ENCODE measurements around the gene MBD6. TPM values are rescaled to one million over a fixed set of nuclear protein-coding genes. Genes with fewer than 3 reads are reported as not detected.
A peak's percentile ranks its signal among the peaks of the same experiment; 100 is the strongest.

MBD6 gene
- total RNA-seq, 4 donors from 2014 or later, result 36.6 to 155 (median 51.0) TPM

DNA sequence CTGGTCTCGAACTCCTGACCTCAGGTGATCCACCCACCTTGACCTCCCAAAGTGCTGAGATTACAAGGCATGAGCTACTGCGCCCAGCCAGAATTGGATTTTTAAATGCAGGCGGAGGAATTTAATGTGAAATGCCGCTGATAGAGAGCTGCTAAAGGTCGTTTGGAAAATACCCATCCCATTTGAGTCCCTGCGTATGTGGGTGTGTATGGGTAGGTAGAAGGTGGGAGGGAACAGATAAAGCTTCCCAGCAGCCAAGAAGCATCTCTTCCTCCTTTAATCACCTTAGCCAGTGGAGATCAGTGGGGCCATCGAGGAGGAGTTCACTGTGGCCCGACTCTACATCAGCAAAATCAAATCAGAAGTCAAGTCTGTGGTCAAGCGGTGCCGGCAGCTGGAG lies 52.2 kb downstream of the MBD6 start:
- Histone ChIP-seq H3K36me3 (no peaks in the 10 kb centered on the region), H3K4me1 (no peaks in the 10 kb centered on the region), H3K4me3 (no peak overlapping the region), H3K27me3 (no peaks in the 10 kb centered on the region), H3K27ac (no peak overlapping the region), H3K9me3 (no peaks in the 10 kb centered on the region)
- in situ Hi-C loops (cut with MboI; ENCODE audit: low pct_ligation_motif_present in 1 of 4, low pct_unique_long_range_greater_than_20kb in 1 of 4, low sequenced_read_pairs in 3 of 4) (loop anchor here in 1 of 4 donors (10.0 kb wide), 1 partner anchor 50 kb away; no protein-coding TSS in a partner anchor), intact Hi-C loops (cut with DNase I; ENCODE audit: low total_unique reads) (no loop called here)
- no peak for DNase-seq
- 76 to 88% methylated on average over 4 to 10 of the region's 10 CpGs for WGBS, 2 donors (ENCODE audit: low coverage in 1 of 2)
- TF ChIP-seq POLR2AphosphoS5 (IDR thresholded peaks at IDR 0.05) (no peak), EP300 (IDR thresholded peaks at IDR 0.05; ENCODE audit: low read depth) (no peak), POLR2A (IDR thresholded peaks at IDR 0.05) (no peak), CTCF (IDR thresholded peaks at IDR 0.05) (no peak)

DNA sequence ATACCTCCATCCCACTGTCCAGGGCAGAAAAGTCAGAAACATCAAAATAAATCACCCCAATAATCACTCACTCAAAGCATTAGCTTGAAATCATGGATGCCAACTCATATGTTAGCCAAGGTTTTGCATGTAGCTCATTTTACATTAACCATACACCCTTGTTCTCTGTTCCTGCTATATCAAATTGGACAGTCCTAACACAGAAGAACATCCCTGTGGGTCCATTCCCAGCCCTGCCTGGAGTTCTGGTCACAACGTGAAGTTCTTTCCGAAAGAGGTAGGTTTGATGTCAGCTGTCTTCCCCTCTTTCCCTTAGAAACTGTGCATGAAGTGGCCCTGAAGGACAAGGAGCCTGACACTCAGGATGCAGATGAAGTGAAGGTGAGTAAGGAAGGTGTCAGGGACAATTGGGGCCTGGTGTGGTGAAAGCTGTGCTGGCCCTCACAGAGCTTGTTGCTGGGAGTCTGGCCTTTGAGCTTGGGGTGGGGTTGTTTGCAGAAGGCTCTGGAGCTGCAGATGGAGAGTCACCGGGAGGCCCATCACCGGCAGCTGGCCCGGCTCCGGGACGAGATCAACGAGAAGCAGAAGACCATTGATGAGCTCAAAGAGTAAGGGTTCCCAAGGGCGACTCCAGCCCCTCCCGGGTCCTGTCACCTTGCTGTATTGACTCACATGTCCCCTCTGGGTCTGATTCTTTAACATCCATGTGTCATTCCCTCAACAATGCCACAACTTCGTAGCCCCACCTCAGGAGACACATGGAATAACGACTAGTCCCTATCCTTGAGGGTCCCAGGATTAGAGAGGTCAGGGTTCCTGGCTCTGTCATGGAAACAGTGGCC lies 53.4 kb downstream of the MBD6 start:
- intact Hi-C loops (cut with DNase I; ENCODE audit: low total_unique reads), result no loop called here
- H3K27me3 ChIP-seq, result no peaks in the 10 kb centered on the region
- 61 to 67% methylated on average over 3 to 12 of the region's 12 CpGs for WGBS, 2 donors (ENCODE audit: low coverage in 1 of 2)
- H3K4me3 ChIP-seq, result no peak overlapping the region
- H3K27ac ChIP-seq, result no peak overlapping the region
- TF ChIP-seq EP300 (IDR thresholded peaks at IDR 0.05; ENCODE audit: low read depth) (no peak), POLR2AphosphoS5 (IDR thresholded peaks at IDR 0.05) (no peak), CTCF (IDR thresholded peaks at IDR 0.05) (no peak), POLR2A (IDR thresholded peaks at IDR 0.05) (no peak)
- H3K36me3 ChIP-seq, result no peaks in the 10 kb centered on the region
- in situ Hi-C loops (cut with MboI; ENCODE audit: low pct_ligation_motif_present in 1 of 4, low pct_unique_long_range_greater_than_20kb in 1 of 4, low sequenced_read_pairs in 3 of 4), result loop anchor here in 1 of 4 donors (10.0 kb wide), 1 partner anchor 49 kb away; no protein-coding TSS in a partner anchor
- H3K9me3 ChIP-seq, result no peaks in the 10 kb centered on the region
- no peaks in the 10 kb centered on the region for H3K4me1 ChIP-seq
- DNase-seq, result peak; percentile 12

DNA sequence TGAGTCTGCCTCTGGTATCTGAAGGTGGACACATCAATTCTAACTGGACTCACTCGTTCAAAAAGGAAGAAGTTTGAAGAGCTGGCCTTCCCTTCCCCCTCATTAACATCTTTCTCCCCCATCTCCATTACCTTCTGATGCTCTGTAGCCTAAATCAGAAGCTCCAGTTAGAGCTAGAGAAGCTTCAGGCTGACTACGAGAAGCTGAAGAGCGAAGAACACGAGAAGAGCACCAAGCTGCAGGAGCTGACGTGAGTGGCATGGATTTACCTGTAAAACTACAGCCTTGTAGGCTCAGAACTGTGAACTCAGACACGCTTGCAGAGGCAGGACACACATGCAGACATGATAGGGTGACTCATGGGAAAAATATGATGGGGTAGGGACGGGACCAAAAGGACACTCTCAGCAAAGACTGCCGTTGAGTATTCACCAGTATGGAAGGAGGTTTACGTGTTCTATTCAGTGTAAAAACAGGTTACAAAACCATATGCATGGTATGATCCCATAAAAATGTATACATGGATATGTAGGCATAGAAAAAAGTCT lies 54.1 kb downstream of the MBD6 start:
- DNase-seq, result no peak
- in situ Hi-C loops (cut with MboI; ENCODE audit: low pct_ligation_motif_present in 1 of 4, low pct_unique_long_range_greater_than_20kb in 1 of 4, low sequenced_read_pairs in 3 of 4), result loop anchor here in 1 of 4 donors (10.0 kb wide), 1 partner anchor 48 kb away; no protein-coding TSS in a partner anchor
- intact Hi-C loops (cut with DNase I; ENCODE audit: low total_unique reads), result no loop called here
- H3K27me3 ChIP-seq, result no peaks in the 10 kb centered on the region
- H3K36me3 ChIP-seq, result no peaks in the 10 kb centered on the region
- 77 to 78% methylated on average over 4 to 9 of the region's 9 CpGs for WGBS, 2 donors (ENCODE audit: low coverage in 1 of 2)
- no peaks in the 10 kb centered on the region for H3K9me3 ChIP-seq
- TF ChIP-seq POLR2A (IDR thresholded peaks at IDR 0.05) (no peak), EP300 (IDR thresholded peaks at IDR 0.05; ENCODE audit: low read depth) (no peak), CTCF (IDR thresholded peaks at IDR 0.05) (no peak), POLR2AphosphoS5 (IDR thresholded peaks at IDR 0.05) (no peak)
- H3K4me3 ChIP-seq, result no peak overlapping the region
- no peak overlapping the region for H3K27ac ChIP-seq
- no peaks in the 10 kb centered on the region for H3K4me1 ChIP-seq

DNA sequence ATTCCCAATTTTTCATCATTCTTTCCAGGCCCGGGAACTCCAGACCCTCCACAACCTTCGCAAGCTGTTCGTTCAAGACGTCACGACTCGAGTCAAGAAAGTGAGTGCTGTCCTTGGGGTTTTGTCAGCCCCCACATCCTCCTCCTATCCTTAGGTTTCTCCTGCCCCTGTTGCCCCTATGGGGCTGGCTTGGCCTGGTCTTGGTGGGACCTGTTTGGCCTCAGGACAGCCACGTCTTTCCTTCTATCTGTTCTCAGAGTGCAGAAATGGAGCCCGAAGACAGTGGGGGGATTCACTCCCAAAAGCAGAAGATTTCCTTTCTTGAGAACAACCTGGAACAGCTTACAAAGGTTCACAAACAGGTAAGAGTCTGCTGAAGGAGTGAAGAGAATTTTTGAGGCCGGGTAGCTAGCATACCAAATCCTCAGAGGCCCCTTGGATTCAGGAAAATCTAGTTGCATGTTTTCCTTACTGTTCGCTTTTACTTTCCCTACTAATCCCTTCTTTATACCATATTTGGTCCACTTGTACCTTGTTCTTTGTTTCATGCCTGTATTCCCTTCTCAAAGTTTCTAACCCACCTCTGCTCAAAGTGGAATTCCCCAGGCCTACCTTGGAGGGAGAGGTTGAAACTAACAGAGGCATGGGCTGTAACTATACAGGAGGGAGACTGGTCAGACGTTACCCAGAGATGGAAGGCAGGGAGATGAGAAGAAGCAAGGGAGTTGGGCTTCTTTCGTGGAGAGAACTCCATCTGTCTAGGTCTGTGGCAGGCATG lies 55.5 kb downstream of the MBD6 start:
- 90 to 95% methylated on average over 11 to 12 of the region's 12 CpGs for WGBS, 2 donors (ENCODE audit: low coverage in 1 of 2)
- no peaks in the 10 kb centered on the region for H3K4me1 ChIP-seq
- no peaks in the 10 kb centered on the region for H3K9me3 ChIP-seq
- in situ Hi-C loops (cut with MboI; ENCODE audit: low pct_ligation_motif_present in 1 of 4, low pct_unique_long_range_greater_than_20kb in 1 of 4, low sequenced_read_pairs in 3 of 4) (loop anchor here in 1 of 4 donors (10.0 kb wide), 1 partner anchor 47 kb away; no protein-coding TSS in a partner anchor), intact Hi-C loops (cut with DNase I; ENCODE audit: low total_unique reads) (no loop called here)
- peaks cover 11% of the 10 kb centered on the region for H3K27me3 ChIP-seq
- H3K36me3 ChIP-seq, result no peaks in the 10 kb centered on the region
- no peak for DNase-seq
- no peak overlapping the region for H3K4me3 ChIP-seq
- H3K27ac ChIP-seq, result no peak overlapping the region
- TF ChIP-seq POLR2A (IDR thresholded peaks at IDR 0.05) (no peak), EP300 (IDR thresholded peaks at IDR 0.05; ENCODE audit: low read depth) (no peak), POLR2AphosphoS5 (IDR thresholded peaks at IDR 0.05) (no peak), CTCF (IDR thresholded peaks at IDR 0.05) (no peak)
